GM12878 (cell line): Measurements from ENCODE around the gene NPLOC4. TPM values are rescaled to one million over a fixed set of nuclear protein-coding genes. Genes with fewer than 3 reads are reported as not detected.

ENCODE experiments used
- ATAC-seq: fragments of 200-7000 bp; cut with Tn5 transposase; 3 replicates; pipeline ENCODE4 v1.9.1; 2020; ENCODE audit warnings: mild to moderate bottlenecking, moderate library complexity
- BruUV-seq: library from RNA; stranded (reverse); fragments of 400-500 nt; replicated peaks from 2 replicates; lab custom pipeline; 2021; lab: Mats Ljungman, UMichigan
- CTCF ChIA-PET: fragments of 300-600 bp; sonication (Branson Sonifier 250); formaldehyde crosslinking; extraction: SDS; loops from one replicate; lab custom pipeline; 2021; ENCODE audit warnings: inconsistent platforms; lab: Yijun Ruan, JAX
- POLR2A ChIA-PET: fragments of 350-600 bp; formaldehyde crosslinking; extraction: SDS; loops from one replicate; lab custom pipeline; 2021; ENCODE audit warnings: inconsistent platforms; lab: Charles Lee
- RAD21 ChIA-PET: fragments of 300-600 bp; sonication (Branson Sonifier 250); formaldehyde crosslinking; loops from one replicate; lab custom pipeline; 2023; ENCODE audit warnings: antibody characterized with exemption; ENCODE audit not compliant: unreplicated experiment; lab: Charles Lee
- SMC1A ChIA-PET: fragments of 300-600 bp; sonication (Branson Sonifier 250); formaldehyde crosslinking; loops from one replicate; lab custom pipeline; 2023; ENCODE audit not compliant: unreplicated experiment, uncharacterized antibody; lab: Charles Lee
- DNase-seq: peaks from one replicate; pipeline ENCODE4 v3.0.0-alpha.2; 2011; ENCODE audit warnings: low read depth, low spot score
- FAIRE-seq: peaks from 3 replicates; lab custom pipeline; 2011; peaks lifted over from hg19 to GRCh38; lab: Jason Lieb, UNC
- H2AFZ ChIP-seq: 2 replicates; pipeline ENCODE4 v1.6.0; 2011; ENCODE audit warnings: low read depth, low read length, control low read depth; ENCODE audit not compliant: control insufficient read depth
- H3K27ac ChIP-seq: 2 replicates; pipeline ENCODE4 v1.5.1; 2011; ENCODE audit warnings: control low read depth; ENCODE audit not compliant: control insufficient read depth, insufficient read depth
- H3K27me3 ChIP-seq, 2 experiments: replicated peaks in 1 of 2; 2 replicates each; pipeline versions ENCODE4 v1.6.0 to v1.6.1; 2011; ENCODE audit warnings: low read length in 1 of 2; ENCODE audit not compliant: control insufficient read depth in 2 of 2, insufficient read depth in 2 of 2
- H3K36me3 ChIP-seq, 2 experiments: 2 replicates each; pipeline ENCODE4 v1.5.1; 2011; ENCODE audit warnings: low read length in 1 of 2; ENCODE audit not compliant: control insufficient read depth in 2 of 2, insufficient read depth in 2 of 2
- H3K4me1 ChIP-seq: 2 replicates; pipeline ENCODE4 v1.6.1; 2011; ENCODE audit warnings: mild to moderate bottlenecking, low read length, moderate library complexity, mixed read lengths; ENCODE audit not compliant: control insufficient read depth, insufficient read depth
- H3K4me2 ChIP-seq: 2 replicates; pipeline ENCODE4 v1.6.0; 2011; ENCODE audit warnings: control low read depth; ENCODE audit not compliant: control insufficient read depth, insufficient read depth
- H3K4me3 ChIP-seq: fragments of 200-600 bp; sonication (generic); 2 replicates; pipeline ENCODE4 v1.5.1; 2016
- H3K79me2 ChIP-seq: 2 replicates; pipeline ENCODE4 v1.6.0; 2011; ENCODE audit warnings: low read length; ENCODE audit not compliant: control insufficient read depth, insufficient read depth
- H3K9ac ChIP-seq: 2 replicates; pipeline ENCODE4 v1.8.0; 2011; ENCODE audit warnings: low read length, control low read depth, mixed read lengths; ENCODE audit not compliant: control insufficient read depth, insufficient read depth
- H3K9me3 ChIP-seq: replicated peaks from 3 replicates; pipeline ENCODE4 v1.5.1; 2011; ENCODE audit warnings: mild to moderate bottlenecking, low read length; ENCODE audit not compliant: control insufficient read depth, insufficient read depth
- H4K20me1 ChIP-seq: 2 replicates; pipeline ENCODE4 v1.6.0; 2011; ENCODE audit not compliant: control insufficient read depth, insufficient read depth
- EZH2 ChIP-seq: IDR thresholded peaks from 2 replicates; pipeline ENCODE4 v1.6.1; 2012; ENCODE audit warnings: low read depth, mild to moderate bottlenecking, control low read depth, inconsistent platforms, low read length, borderline replicate concordance; ENCODE audit not compliant: control insufficient read depth
- NFIC ChIP-seq: IDR thresholded peaks from 2 replicates; pipeline ENCODE4 v1.6.1; 2012; ENCODE audit warnings: low read depth, mild to moderate bottlenecking, inconsistent platforms, low read length, moderate library complexity
- NRF1 ChIP-seq: conservative IDR thresholded peaks from 2 replicates; pipeline ENCODE4 v1.6.1; 2011; ENCODE audit warnings: mild to moderate bottlenecking, low read depth, low read length, improper control_type of control experiment
- PAX8 ChIP-seq: fragments of 450-650 bp; IDR thresholded peaks from 2 replicates; pipeline ENCODE4 v1.6.1; 2017; ENCODE audit warnings: mild to moderate bottlenecking, moderate library complexity
- STAT1 ChIP-seq: fragments of 450-650 bp; conservative IDR thresholded peaks from 2 replicates; pipeline ENCODE4 v1.6.1; 2014; ENCODE audit warnings: antibody characterized with exemption, mild to moderate bottlenecking
- WGBS: methylation state at CpG from one replicate; pipeline ENCODE4 v1.1.6; 2016; ENCODE audit warnings: low lambda C conversion rate; ENCODE audit not compliant: insufficient replicate concordance, insufficient coverage; ENCODE audit errors: missing lambda C conversion rate; 5-methylcytosine and 5-hydroxymethylcytosine counted together
- in situ Hi-C: fragments of 300-500 bp; cut with MboI; formaldehyde crosslinking; loops from 9 replicates; pipeline ENCODE4 v1.14.3; 2018; ENCODE audit warnings: mixed read lengths
- intact Hi-C: fragments of 100-400 bp; cut with micrococcal nuclease; formaldehyde crosslinking; loops from one replicate; pipeline ENCODE4 v1.14.2; 2022; ENCODE audit not compliant: unreplicated experiment
- polyA plus RNA-seq, 11 experiments: library from polyadenylated mRNA; depleted of rRNA in 4 of 11; unstranded in 6 of 11; stranded (reverse) in 5 of 11; fragments of >200 nt; fragmentation: Nextera tagmentation in 4 of 11; fragmentation: Illumina TruSeq in 1 of 11; extraction: Ambion mirVana in 4 of 11; extraction: Trizol in 1 of 11; gene quantifications; 1 replicate in 1 of 11; 2 replicates in 10 of 11; pipeline versions ENCODE4 v1.2.1 to v1.2.3, GENCODE V29; 2011 to 2016; ENCODE audit warnings: inconsistent platforms in 2 of 11, missing spikeins in 2 of 11, low read depth in 1 of 11
- total RNA-seq, 4 experiments: library from RNA; depleted of rRNA in 3 of 4; stranded (reverse); fragments of >200 nt in 3 of 4; fragmentation: Illumina TruSeq in 1 of 4; extraction: Trizol in 1 of 4; gene quantifications; 2 replicates each; pipeline versions ENCODE4 v1.2.1 to v1.2.3, GENCODE V29; 2013 to 2021
- TF ChIP-seq, protein P1 (sequence below): fragments of 450-650 bp; IDR thresholded peaks from 2 replicates; pipeline ENCODE4 v1.6.1; 2017; ENCODE audit warnings: mild to moderate bottlenecking, moderate library complexity
- TF ChIP-seq, protein P2 (sequence below): fragments of 450-650 bp; IDR thresholded peaks from 2 replicates; pipeline ENCODE4 v1.6.1; 2017; ENCODE audit warnings: borderline replicate concordance
- TF ChIP-seq, protein P3 (sequence below): fragments of 450-650 bp; IDR thresholded peaks from 2 replicates; pipeline ENCODE4 v1.6.1; 2017; ENCODE audit warnings: mild to moderate bottlenecking, moderate library complexity
- TF ChIP-seq, protein P4 (sequence below): fragments of 450-650 bp; IDR thresholded peaks from 2 replicates; pipeline ENCODE4 v1.6.1; 2016; ENCODE audit warnings: mild to moderate bottlenecking

Gene NPLOC4
- total and polyA plus RNA-seq, 10 of the 15 experiments (the other 5 are each of a cell fraction or from before 2014, with no cell fraction given), result 1.5 to 83.7 (median 45.8) TPM

DNA sequence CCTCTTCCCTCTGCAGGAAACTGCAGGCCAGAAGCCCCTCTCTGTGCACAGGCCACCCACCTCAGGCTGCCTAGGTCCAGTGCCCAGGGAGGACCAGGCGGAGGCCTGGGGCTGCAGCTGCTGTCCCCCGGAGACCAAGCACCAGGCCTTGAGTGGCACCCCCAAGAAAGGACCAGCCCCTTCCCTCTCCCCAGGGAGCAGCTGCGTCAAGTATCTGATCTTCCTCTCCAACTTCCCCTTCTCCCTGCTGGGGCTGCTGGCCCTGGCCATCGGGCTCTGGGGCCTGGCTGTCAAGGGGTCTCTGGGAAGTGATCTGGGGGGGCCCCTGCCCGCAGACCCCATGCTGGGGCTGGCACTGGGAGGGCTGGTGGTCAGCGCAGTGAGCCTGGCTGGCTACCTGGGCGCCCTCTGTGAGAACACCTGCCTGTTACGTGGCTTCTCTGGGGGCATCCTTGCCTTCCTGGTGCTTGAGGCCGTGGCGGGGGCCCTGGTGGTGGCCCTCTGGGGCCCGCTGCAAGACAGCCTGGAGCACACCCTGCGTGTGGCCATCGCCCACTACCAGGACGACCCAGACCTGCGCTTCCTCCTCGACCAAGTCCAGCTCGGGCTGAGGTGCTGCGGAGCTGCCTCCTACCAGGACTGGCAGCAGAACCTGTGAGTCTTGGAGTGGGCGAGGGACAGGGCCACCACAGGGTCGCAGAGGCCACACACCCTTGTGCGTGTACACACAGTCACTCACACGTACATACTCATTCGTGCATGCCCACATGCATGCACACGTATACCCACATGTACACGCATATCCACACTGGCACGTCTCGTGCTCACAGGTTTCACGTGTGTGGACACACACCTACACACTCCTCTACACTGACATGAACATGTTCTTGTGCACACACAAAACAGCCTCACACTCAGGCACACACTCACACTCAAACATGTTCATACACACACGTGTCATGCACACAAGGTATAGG lies 8.4 kb upstream of the NPLOC4 start:
- no peaks in the 10 kb centered on the region for H3K79me2 ChIP-seq
- CTCF ChIA-PET, result no interaction called here
- no peak overlapping the region for H3K9ac ChIP-seq
- no peak overlapping the region for H3K4me2 ChIP-seq
- no peaks in the 10 kb centered on the region for H4K20me1 ChIP-seq
- peaks cover 6% of the 10 kb centered on the region; the same call in 2 of the 3 replicates for H3K9me3 ChIP-seq
- SMC1A ChIA-PET, result no interaction called here
- no TSS peak for BruUV-seq
- H2AFZ ChIP-seq, result no peak overlapping the region
- POLR2A ChIA-PET, result interaction anchor here (0.5 to 0.6 kb wide), 2 partner anchors 22 to 202 kb away, joined by 3 read pairs; no protein-coding TSS in a partner anchor
- intact Hi-C loops (no loop called here), in situ Hi-C loops (no loop called here)
- H3K27me3 ChIP-seq, result no peaks in the 10 kb centered on the region; a peak in 2 of 4 replicates
- no peaks in the 10 kb centered on the region for H3K4me1 ChIP-seq
- no peaks in the 10 kb centered on the region for H3K36me3 ChIP-seq
- WGBS, result 63% methylated on average over 29 of the region's 29 CpGs
- H3K4me3 ChIP-seq, result no peak overlapping the region
- no peak for FAIRE-seq
- no peak overlapping the region for H3K27ac ChIP-seq
- DNase-seq, result no peak
- RAD21 ChIA-PET, result no interaction called here
- no peak for ATAC-seq
- TF ChIP-seq, protein P1, sequence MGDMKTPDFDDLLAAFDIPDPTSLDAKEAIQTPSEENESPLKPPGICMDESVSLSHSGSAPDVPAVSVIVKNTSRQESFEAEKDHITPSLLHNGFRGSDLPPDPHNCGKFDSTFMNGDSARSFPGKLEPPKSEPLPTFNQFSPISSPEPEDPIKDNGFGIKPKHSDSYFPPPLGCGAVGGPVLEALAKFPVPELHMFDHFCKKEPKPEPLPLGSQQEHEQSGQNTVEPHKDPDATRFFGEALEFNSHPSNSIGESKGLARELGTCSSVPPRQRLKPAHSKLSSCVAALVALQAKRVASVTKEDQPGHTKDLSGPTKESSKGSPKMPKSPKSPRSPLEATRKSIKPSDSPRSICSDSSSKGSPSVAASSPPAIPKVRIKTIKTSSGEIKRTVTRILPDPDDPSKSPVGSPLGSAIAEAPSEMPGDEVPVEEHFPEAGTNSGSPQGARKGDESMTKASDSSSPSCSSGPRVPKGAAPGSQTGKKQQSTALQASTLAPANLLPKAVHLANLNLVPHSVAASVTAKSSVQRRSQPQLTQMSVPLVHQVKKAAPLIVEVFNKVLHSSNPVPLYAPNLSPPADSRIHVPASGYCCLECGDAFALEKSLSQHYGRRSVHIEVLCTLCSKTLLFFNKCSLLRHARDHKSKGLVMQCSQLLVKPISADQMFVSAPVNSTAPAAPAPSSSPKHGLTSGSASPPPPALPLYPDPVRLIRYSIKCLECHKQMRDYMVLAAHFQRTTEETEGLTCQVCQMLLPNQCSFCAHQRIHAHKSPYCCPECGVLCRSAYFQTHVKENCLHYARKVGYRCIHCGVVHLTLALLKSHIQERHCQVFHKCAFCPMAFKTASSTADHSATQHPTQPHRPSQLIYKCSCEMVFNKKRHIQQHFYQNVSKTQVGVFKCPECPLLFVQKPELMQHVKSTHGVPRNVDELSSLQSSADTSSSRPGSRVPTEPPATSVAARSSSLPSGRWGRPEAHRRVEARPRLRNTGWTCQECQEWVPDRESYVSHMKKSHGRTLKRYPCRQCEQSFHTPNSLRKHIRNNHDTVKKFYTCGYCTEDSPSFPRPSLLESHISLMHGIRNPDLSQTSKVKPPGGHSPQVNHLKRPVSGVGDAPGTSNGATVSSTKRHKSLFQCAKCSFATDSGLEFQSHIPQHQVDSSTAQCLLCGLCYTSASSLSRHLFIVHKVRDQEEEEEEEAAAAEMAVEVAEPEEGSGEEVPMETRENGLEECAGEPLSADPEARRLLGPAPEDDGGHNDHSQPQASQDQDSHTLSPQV, result no peak
- TF ChIP-seq NFIC, result no peak
- TF ChIP-seq, protein P2, sequence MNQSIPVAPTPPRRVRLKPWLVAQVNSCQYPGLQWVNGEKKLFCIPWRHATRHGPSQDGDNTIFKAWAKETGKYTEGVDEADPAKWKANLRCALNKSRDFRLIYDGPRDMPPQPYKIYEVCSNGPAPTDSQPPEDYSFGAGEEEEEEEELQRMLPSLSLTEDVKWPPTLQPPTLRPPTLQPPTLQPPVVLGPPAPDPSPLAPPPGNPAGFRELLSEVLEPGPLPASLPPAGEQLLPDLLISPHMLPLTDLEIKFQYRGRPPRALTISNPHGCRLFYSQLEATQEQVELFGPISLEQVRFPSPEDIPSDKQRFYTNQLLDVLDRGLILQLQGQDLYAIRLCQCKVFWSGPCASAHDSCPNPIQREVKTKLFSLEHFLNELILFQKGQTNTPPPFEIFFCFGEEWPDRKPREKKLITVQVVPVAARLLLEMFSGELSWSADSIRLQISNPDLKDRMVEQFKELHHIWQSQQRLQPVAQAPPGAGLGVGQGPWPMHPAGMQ, result no peak
- TF ChIP-seq, protein P3, sequence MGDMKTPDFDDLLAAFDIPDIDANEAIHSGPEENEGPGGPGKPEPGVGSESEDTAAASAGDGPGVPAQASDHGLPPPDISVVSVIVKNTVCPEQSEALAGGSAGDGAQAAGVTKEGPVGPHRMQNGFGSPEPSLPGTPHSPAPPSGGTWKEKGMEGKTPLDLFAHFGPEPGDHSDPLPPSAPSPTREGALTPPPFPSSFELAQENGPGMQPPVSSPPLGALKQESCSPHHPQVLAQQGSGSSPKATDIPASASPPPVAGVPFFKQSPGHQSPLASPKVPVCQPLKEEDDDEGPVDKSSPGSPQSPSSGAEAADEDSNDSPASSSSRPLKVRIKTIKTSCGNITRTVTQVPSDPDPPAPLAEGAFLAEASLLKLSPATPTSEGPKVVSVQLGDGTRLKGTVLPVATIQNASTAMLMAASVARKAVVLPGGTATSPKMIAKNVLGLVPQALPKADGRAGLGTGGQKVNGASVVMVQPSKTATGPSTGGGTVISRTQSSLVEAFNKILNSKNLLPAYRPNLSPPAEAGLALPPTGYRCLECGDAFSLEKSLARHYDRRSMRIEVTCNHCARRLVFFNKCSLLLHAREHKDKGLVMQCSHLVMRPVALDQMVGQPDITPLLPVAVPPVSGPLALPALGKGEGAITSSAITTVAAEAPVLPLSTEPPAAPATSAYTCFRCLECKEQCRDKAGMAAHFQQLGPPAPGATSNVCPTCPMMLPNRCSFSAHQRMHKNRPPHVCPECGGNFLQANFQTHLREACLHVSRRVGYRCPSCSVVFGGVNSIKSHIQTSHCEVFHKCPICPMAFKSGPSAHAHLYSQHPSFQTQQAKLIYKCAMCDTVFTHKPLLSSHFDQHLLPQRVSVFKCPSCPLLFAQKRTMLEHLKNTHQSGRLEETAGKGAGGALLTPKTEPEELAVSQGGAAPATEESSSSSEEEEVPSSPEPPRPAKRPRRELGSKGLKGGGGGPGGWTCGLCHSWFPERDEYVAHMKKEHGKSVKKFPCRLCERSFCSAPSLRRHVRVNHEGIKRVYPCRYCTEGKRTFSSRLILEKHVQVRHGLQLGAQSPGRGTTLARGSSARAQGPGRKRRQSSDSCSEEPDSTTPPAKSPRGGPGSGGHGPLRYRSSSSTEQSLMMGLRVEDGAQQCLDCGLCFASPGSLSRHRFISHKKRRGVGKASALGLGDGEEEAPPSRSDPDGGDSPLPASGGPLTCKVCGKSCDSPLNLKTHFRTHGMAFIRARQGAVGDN, result no peak
- TF ChIP-seq PAX8, result no peak
- TF ChIP-seq, protein P4, sequence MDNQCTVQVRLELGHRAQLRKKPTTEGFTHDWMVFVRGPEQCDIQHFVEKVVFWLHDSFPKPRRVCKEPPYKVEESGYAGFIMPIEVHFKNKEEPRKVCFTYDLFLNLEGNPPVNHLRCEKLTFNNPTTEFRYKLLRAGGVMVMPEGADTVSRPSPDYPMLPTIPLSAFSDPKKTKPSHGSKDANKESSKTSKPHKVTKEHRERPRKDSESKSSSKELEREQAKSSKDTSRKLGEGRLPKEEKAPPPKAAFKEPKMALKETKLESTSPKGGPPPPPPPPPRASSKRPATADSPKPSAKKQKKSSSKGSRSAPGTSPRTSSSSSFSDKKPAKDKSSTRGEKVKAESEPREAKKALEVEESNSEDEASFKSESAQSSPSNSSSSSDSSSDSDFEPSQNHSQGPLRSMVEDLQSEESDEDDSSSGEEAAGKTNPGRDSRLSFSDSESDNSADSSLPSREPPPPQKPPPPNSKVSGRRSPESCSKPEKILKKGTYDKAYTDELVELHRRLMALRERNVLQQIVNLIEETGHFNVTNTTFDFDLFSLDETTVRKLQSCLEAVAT, result no peak
- TF ChIP-seq EZH2, result no peak
- no peak for TF ChIP-seq STAT1
- no peak for TF ChIP-seq NRF1
